ENCODE results near the gene C21orf91.

Gene C21orf91

DNA sequence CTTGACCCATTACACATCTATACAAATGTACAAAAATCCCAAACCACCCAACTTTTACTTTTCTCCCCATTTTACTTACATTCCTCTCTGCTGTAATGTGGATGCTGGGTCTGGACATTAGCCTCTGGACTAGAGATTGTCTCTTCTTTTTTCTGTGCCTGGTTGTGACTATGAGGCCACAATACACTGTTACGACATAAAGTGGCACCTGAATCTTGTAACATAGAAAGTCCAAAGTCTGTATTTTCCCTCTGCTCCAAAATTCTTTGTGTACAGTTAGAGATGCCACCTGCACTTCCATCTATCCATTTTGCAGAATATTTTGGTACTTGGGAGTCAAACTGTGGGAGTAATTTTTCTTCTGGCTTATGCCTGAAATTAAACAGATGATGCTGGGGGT is 22.7 kb downstream of the C21orf91 start:
- no peak for DNase-seq

GRCh38 chr21:17796037-17796403 is 23.1 kb downstream of the C21orf91 start:
- no peak for DNase-seq

DNA sequence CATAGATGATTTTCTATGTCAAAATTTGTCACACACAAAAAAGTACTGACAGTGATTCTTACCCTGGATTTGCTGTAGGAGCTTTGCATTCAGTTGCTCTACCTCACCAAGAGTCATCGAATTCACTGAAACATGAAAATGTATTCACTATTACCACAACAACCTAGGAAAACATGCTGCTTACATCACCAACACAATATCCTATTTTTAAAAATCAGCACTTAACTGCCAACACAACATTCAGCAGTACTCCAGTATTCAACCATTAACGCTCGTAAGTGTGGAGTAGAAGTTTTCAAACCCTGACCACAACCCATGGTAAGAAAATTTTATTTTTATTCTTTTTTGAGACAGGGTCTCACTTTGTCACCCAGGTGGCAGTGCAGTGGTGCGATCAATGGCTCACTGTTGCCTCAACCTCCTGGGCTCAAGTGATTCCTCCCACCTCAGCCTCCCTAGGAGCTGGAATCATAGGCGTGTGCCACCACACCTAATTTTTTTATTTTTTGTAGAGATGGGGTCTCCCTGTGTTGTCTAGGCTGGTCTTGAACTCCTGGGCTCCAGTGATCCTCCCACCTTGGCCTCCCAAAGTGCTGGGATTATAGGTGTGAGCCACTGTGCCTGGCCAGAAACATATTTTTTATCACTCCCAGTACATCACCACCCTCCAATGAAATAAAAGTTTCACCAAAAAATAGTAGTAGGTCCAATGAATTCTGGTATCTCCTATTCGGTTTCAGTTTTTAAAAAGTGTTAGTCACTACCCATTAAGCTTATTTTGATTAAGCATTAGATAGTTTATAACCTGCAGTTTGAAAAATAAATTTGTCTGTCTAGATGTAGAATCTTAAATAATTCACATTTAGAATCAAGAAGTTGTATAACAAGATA is 23.8 kb downstream of the C21orf91 start:
- DNase-seq, result peak in 1 of 2 donors; percentile 71

- peak in 1 of 2 donors; percentile 55 for DNase-seq
These were observed 24.5 kb downstream of the C21orf91 start for GRCh38 chr21:17794518-17795145.

GRCh38 chr21:17793246-17794123 is 25.7 kb downstream of the C21orf91 start:
- DNase-seq, result peak in 1 of 2 donors; percentile 78

GRCh38 chr21:17789656-17790055 is 29.5 kb downstream of the C21orf91 start:
- peak in 1 of 2 donors; percentile 80 for DNase-seq

DNA sequence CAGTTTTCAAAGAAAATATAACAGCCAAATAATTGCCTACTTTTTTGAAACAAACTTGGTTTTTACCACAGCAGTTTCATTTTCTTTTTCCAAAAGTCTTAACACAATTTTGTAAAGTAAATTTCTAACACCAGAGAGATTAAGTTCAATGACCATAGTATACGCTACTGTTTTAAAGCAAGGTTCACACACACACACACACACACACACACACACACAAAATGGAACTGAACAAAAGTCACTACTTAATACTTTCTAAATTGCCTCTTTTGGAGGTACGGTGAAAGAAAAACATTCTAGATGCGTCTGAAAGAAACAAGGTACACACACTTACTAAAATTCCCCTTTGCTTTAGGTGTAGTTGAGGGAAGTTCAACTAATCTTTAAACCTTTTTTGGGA is 30.1 kb downstream of the C21orf91 start:
- DNase-seq, result peak in 1 of 2 donors; percentile 54

DNA sequence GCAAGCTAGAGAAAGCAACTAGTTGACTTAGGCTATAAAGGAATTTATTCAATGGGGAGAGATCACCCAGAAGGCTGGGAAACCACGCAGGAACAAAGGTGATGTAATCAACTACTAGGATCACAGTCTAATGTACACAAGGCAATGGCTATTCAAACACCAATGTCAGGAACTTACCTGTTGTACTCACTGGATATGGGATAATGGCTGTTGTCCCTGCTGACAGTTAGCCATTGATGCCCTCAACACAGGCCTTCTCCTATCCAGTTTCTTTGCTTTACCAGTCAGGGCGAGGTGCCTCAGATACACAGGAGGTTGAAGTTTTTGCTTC is 32.3 kb downstream of the C21orf91 start:
- DNase-seq, result no peak

- DNase-seq, result no peak
These were observed 32.9 kb downstream of the C21orf91 start for GRCh38 chr21:17786071-17786850.

DNA sequence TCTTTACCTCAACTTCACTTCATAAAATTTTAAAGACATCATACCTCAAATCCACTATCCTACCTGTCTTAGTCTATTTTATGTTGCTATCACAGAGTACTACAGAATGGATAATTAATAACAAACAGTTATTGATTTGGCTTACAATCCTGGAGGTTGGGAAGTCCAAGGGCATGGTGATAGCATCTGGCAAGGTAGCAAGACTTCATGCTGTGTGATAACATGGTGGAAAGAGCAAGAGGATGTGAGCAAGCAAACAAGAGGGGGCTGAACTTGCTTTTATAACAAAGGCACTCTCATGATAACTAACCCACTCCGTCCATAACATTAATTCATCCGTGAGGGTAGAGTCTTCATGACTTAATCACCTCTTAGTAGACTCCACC is 33.8 kb downstream of the C21orf91 start:
- DNase-seq, result no peak

DNA sequence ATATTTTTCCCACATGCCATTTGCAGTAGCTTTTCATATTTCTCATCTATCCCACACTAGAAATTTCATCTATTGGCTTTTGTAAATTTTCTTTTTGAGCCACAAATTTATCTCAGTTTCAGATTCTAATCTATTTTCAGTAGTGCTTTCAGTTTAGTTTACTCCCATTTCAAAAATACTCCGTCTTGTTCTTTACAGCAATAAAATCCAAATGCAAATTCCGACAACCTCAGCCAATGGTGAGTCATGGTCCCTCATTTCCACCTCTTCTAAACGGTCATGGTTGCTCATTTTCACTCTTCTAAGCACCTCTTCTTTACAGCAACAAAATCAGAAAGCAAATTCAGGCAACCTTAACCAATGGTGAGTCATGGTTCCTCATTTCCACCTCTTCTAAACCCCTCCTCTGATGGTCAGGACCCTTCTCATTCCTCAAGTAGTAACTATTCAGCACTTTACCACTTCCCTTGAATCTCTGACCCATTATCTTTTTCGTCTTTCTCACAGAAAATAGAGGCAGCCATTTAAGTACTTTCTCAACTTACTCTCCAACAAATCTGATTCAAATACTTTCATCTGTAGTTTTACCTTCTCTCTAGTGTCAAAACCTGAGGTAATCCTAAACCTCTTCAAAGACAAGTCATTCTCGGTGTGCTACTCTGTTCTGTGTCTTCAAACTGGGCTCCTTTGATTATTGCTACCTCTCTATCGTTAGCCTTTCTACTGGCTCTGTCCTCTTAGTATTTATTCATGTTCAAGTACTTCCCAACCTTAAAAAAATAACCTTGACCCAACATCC is 34.4 kb downstream of the C21orf91 start:
- peak in 1 of 2 donors; percentile 56 for DNase-seq

DNA sequence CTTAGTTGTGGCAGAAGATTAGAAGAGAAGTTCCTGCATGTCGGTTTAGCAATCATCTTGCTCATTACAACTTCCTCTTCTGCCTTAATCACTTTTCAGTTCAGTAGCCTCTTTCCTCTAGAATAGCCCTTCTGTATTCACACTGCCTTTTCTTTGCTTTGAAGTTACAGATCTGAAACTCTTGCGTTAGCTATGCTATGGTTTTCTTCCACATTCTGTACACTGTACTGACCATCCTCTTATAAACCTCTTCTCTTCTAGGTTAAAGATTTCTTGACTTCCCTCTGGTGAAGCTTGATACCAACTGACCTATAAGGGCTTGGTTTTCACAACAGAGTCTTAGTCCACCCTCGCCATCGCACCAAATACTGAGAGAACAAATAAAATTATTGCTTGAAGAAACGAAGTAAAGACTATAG is 35.0 kb downstream of the C21orf91 start:
- peak in 1 of 2 donors; percentile 59 for DNase-seq

DNA sequence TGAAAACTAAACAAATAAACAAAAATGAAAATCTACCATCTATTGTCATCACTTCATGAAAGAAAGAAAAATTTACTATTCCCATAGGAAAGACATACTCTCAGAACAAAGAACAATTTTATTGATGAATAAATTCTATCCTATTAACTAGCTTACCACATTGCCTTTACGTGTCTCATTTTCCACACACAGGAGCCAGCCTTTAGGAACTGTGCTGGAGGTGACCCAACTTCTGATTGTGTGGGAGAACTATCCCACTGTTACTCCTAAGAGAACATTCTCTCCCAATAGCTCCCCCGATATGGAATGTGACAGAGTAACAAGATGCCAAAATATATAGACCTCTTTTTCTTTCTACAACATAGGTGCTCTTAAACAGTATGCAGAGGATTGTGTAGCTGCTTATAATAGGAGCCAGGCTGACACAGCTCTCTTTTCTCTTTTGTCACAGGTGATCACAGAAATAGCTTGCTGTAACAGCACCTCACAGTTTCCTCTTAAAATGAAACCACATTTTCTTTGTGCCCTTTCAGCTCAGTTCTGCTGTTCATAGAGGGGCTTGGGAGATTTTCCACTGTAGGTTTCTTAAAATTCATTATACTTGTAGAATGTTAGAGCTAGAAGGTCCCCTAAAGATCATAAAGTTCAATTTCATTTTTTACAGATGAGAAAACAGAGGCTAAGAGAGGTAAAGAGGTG is 35.5 kb downstream of the C21orf91 start:
- DNase-seq, result peak in 1 of 2 donors; percentile 68

DNA sequence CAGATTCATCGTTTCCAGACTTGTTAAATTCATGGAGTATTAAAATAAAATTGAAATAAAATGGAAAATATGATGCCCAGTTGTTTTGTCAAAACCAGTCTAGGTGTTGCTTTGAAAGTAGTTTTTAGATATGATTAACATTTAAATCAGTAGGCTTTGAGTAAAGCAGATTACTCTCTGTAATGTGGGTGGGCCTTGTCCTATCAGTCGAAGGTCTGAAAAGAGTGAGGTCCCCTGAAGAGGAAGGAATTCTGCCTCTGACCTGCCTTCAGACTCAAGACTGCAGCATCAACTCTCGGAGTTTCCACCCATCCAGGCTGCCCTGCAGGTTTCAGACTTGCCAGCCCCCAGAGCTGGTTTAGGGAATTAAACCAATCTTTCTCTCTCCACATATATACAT is 36.2 kb downstream of the C21orf91 start:
- DNase-seq, result no peak

DNA sequence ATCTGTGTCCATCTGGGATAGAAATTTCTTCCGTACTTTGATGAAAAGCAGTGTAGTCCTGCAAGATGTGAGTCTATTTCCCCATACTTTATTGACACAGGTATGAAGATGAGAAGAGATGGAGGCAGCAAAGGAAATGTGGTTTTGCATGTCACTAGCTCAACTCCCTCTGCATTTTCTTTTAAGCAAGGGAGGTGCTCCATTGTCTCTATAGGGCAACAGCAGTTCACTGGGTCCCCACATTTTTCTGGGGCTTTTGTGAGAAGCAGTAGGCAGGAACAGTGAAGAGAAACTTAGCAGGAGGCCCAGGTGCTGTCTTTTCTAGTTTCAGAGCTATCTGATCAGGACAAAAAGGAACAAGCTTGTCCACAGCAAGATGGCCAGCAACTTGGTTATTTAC is 37.1 kb downstream of the C21orf91 start:
- DNase-seq, result peak in 1 of 2 donors; percentile 58

DNA sequence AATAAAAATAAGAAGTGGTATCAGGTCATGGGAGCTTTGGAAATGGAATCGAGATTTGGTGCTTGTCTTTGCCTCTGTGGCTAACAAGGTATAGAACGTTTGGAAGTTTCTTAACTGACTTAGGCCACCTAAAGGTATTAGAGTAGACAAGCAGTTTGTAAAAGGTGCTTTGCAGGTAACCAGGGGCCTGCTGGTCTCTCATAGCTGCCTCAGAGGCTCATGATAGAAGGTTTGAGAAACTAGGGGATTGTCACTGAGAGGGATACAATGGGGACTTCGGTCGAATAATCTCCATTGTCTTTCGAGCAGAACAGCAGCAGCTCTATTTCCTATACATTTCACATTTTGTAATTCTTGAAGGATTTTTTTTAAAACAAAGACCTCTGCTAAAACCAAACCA is 37.6 kb downstream of the C21orf91 start:
- no peak for DNase-seq

- peak; percentile 75 to 86 for DNase-seq
These were observed 38.6 kb downstream of the C21orf91 start for GRCh38 chr21:17780539-17780938.

- DNase-seq, result no peak
These were observed 39.2 kb downstream of the C21orf91 start for GRCh38 chr21:17779980-17780379.

- DNase-seq, result no peak
These were observed 39.7 kb downstream of the C21orf91 start for GRCh38 chr21:17779496-17779895.

GRCh38 chr21:17777072-17777765 is 41.9 kb downstream of the C21orf91 start:
- no peak for DNase-seq
